GM21619 (cell line): ENCODE results near the gene ASCL5.
A peak's percentile ranks its signal among the peaks of the same experiment; 100 is the strongest.

Source experiments
- ATAC-seq: cut with Tn5 transposase; IDR thresholded peaks from one replicate; pipeline ENCODE4 v1.9.1; 2021; ENCODE audit not compliant: unreplicated experiment

Gene ASCL5

DNA sequence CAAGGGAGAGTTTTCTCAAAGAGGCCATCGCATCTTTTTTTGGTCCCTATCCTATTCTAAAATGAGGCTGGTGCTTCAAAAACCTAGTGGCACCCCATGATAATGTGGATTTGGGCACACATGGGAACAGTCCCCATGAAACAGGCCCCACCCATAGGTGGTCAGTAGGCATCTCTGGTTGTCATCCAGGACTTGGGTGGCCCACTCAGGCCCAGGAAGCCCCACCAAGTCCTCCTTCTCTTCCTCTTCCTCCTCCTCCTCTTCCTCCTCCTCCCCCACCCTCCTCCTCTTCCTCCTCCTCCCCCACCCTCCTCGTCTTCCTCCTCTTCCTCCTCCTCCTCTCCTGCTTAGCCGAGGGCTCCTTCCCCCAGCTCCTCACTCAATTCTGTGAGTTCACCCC, 15.3 kb downstream of the ASCL5 start:
- no peak for ATAC-seq

DNA sequence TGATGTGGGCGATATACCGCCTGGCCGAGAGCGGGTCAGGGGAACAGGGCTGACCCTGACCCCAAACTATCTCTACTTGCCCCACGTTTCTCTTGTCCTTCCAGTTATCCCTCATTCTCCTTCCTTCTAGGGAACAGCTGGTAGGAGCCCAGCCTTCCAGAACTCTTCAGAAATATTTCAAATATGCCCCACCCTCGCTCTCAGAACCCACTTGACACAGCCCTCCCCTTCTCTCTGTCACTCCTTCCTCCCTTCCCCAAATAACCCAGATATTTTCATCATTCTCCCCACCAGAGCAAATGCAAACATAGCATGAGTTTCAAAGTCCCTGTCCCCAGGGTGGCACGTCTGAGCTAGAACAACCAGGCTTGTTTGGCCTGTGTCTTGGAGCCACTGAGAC, 15.8 kb downstream of the ASCL5 start:
- no peak for ATAC-seq

DNA sequence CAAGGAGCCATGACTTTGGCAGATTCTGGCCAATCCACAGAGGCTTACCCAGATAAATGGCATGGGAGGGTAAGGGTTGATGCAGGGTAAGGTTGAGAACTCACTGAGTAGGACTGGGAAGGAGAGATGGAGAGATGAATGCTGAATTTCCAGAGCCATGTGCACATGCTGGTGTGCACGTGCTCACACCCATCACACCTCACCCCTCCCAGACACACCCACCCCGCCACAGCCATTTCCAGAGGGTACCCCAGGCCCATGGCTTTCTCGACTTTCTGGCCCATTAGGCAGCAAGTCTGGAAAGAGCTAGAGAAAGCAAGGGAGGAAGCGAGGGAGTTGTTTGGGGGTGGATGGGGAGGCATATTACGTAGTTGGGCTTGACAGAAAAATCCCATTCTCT, 16.4 kb downstream of the ASCL5 start:
- ATAC-seq = no peak

DNA sequence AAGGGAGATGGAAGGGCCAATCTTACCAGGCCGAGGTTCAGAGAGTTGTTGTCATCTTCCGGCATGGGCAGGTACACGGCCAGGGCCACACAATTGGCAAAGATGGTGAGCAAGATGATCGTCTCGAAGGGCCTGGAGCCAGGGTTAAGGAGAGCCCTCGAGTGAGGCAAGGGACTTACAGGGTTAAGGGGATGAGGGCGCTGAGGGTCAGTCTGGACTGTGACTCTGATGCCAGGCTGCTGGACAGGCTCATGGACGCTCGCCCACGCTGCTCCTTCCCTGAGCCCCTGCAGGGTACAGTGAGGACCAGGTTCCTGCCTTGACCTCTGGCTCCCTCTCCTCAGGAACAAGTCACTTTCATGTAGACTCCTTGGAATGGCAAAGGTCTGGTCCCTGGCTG, 16.8 kb downstream of the ASCL5 start:
- ATAC-seq = no peak

GRCh38 chr1:201109651-201110050, 17.3 kb downstream of the ASCL5 start:
- ATAC-seq = no peak

- peak; percentile 56 for ATAC-seq
Observed at GRCh38 chr1:201108614-201109013, 18.4 kb downstream of the ASCL5 start.

DNA sequence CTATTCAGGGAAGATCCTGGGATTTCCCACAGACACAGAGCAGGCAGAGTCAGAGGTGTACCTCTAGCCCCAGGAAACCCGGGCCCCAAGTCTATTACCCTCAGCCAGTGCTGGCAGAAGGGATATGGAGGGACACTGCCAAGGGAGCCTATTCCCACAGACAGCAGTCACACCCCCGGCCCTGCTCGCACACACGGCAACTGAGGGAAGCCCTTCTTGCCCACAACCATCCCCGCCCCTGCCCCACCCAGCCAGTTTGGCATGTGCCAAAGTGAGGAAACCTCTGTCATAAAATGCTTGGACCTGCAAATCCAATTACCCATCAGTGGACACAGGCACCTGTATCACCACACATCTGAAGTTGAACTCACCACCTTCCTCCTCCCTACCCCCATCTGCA, 21.3 kb downstream of the ASCL5 start:
- ATAC-seq = no peak

DNA sequence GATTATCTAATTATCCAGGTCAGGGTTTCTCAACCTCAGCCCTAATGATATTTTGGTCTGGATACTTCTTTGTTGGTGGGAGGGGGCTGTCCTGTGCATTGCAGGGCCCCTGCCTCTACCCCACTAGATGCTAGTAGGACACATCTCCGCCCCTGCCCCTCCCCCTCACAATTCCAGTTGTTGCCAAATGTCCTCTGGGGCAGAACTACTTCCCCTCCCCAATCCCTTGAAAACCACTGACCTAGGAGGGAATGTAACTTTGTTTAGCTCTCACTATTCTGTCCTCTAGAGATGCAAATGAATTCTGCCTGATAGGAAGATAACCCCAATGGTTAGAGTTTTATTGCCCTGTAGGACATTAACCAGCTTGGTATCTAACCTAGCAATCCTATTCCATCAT, 22.8 kb downstream of the ASCL5 start:
- ATAC-seq = no peak

DNA sequence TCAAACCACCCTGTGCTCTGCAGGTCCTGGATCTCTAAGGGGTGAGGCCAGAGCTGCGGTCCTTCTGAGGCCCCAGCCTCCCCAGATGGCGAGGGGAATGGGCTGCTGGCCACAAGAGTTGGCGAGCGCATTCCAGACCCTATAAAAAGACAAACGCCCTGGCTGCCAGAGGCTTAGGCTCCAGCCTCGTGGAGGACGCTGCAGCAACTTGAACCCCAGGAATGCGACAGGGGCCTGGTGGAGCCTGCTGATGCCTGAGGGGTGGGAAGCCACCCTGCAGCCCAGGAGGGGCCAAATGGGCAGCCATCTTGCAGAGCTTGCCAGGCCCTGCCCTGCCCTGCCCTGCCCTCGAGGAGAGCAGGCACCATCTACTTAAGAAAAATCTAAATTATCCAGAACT, 23.3 kb downstream of the ASCL5 start:
- no peak for ATAC-seq

- no peak for ATAC-seq
Observed at GRCh38 chr1:201100169-201100930, 26.6 kb downstream of the ASCL5 start.

GRCh38 chr1:201098992-201099677, 27.8 kb downstream of the ASCL5 start:
- no peak for ATAC-seq

DNA sequence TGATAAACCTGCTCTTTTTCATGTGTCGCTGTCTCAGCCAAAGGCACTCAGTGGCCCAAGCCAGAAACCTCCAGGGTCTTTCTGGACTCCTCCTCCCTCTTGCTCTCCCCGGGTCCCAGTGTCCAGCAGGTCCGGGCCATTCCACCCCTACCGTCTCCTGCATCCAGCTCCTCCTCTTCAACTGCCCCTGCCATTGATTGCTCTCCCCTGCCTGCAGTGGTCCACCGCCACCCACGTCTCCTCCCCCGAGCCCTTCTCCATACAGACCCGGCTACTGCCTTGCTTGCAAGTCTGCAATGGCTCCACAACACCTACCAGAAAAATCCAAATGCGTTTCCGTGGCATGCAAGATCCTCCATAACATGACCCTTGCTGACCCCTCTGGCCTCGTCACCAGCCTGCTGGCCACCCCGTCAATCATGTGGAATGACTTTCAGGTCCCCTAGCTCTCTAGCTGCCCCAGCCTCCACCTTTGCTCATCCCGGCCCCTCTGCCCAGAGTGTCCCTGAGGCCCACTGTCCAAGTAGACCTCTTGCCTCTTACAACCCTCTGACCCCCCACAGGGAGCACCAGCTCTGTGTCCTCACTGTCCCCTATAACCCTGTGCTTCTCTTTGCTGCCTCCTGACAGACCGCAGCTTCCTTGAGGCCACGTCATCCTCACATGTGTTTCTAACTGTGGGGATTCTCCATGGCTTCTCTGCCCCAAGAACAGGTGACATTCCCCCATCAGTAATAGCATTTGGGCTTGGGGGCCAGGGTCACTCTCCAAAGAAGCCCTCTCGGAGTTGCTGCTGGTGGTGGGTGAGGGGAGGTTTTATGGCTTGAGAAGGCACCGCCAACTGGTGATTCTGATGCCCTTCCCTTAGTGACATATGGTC, 29.8 kb downstream of the ASCL5 start:
- no peak for ATAC-seq

DNA sequence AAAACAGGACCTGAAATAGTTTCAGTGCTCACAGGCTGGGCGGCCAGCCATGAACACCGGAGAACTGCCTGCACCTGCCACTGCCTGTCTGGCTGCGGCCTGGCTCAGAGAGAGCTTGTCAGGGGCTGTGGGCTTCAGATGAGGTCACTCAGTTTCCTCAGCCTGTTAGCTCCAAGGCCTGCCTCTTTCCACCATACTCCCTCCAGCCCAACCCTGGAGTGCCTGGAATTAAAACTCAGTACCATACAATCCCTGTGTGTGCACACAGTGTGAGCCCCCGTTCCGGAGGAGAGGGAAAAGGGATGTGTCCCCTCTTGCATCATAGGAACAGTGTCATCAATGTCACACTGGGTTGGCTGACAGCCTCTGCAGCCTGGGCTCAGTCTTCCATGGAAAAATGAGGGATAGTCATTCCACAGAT, 30.9 kb downstream of the ASCL5 start:
- ATAC-seq = no peak

GRCh38 chr1:201095581-201095980, 31.4 kb downstream of the ASCL5 start:
- ATAC-seq = no peak

GRCh38 chr1:201094832-201095231, 32.2 kb downstream of the ASCL5 start:
- ATAC-seq = no peak

DNA sequence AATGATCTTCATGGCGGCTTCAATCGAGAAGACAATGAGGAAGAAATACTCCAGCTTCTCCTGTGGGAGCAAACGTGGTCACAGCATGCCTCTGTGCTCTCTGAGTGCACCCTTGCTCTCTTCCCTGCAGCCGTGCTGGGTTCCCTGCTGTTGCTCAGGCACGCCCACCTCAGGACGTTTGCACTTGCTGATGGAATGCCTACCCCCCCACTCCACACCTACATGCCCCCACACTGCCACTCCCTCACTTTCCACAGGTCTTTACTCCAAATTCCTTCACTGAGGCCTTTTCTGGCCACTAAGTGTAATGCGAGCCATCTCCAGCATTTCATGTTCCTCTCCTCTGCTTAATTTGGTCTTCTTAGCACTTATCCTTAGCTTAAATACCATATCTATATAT, 33.0 kb downstream of the ASCL5 start:
- ATAC-seq = no peak

DNA sequence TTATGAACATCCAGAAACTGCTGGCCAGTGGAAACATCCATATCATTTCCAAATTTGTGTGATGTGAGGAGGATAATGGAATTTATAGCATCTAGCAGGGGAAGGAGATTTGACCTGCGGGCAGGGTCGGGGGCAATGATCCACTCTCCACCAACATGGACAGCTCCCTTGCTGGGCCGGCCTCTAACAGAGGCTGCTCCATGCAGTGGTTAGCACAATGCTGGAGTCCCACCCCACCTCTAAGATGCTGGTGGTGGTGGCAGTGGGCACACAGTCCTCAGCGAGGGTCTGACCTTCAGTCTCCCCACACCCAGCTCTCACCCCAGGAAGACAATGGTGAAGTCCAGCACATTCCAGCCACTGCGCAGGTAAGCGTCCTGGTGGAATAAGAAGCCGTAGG, 33.4 kb downstream of the ASCL5 start:
- no peak for ATAC-seq

DNA sequence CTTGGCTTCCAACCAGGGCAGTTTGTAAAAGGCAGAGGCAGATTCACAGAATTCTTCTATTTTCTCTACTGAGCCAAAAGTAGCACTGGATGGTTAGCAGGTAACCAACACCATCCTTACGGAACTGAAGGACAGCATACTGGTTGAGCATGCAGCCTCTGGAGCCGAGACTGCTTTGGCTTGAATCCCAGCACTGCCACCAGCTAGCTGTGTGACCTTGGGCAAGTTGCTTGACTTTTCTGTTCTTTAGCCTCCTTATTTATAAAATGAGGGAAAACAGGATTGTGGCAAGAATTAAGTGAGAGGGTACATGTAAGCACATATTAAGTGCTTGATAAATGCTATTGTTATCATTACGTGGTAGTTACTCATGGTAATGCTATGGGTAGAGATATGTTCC, 34.2 kb downstream of the ASCL5 start:
- ATAC-seq = no peak

GRCh38 chr1:201091256-201091655, 35.7 kb downstream of the ASCL5 start:
- no peak for ATAC-seq

- ATAC-seq = no peak
Observed at GRCh38 chr1:201090541-201090940, 36.4 kb downstream of the ASCL5 start.

DNA sequence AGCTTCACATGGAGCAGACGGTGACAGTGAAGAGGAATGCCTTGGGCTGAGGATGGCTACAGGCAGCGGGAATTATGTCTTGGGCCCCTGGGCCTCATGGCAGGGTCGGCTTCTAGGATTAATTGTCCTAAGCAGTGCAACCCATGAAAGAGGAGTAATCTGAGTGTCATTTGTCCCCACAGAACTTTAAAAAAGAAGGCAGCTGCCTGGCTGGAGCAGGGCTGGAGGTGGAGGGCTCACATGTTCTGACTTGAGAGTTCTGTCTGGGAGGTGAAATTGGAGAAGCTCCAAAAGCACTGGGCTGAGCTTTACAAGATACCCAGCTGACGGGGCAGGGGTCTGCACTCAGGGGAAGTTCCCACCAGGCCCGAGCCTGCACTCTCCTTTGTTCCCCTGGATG, 37.4 kb downstream of the ASCL5 start:
- ATAC-seq = no peak
